ENCODE results near the gene TGM5.

TGM5 gene

GRCh38 chr15:43184407-43185124, 82.2 kb downstream of the TGM5 start:
- TF ChIP-seq CTCF (conservative IDR thresholded peaks at IDR 0.05) (no peak), ZFX (IDR thresholded peaks at IDR 0.05) (no peak)
- H3K27ac ChIP-seq: no peak overlapping the region; the same call in 1 of the 2 replicates

GRCh38 chr15:43183270-43183669, 83.5 kb downstream of the TGM5 start:
- TF ChIP-seq ZFX (IDR thresholded peaks at IDR 0.05): no peak
- TF ChIP-seq CTCF (conservative IDR thresholded peaks at IDR 0.05): no peak
- no peak overlapping the region for H3K27ac ChIP-seq
